GM12801 (cell line): ENCODE results near the gene CRYBG3.

Experiments used
- TF ChIP-seq, protein P1 (sequence below): IDR thresholded peaks from one replicate; pipeline ENCODE4 v1.5.1; 2011; ENCODE audit warnings: control low read depth; ENCODE audit not compliant: insufficient read length; ENCODE audit errors: extremely low read depth

CRYBG3 gene

DNA sequence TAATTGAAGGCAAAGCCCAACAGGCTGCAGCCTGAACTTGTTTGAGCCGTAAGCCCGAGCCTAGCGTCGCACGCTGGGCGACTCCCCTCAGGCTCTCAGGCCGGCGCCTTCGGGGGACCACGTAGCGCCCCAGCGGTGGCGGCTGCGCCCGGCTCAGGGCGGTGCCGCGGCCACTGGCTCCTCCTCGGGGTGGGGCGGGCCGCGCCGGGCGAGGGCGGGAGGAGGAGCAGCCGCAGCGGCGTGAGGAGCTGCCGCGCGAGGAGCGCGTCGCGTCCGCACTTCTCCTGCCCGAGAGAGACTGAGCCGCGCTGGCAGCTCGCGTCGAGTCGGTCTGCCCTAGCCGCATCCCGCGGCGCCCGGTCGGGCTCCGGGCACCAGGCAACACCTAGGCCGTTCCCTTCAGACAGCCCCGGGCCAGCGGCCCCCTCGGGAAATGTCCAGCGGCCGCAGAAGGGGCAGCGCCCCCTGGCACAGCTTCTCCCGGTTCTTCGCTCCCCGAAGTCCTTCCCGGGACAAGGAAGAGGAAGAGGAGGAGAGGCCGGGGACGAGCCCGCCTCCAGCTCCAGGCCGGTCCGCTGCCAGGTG is at the start of gene CRYBG3:
Gene CRYBG3, plus strand, starts transcription at position 238 of the 585 bp plus-strand sequence. Its CDS starts 196 bp downstream, at position 434.
- TF ChIP-seq, protein P1, sequence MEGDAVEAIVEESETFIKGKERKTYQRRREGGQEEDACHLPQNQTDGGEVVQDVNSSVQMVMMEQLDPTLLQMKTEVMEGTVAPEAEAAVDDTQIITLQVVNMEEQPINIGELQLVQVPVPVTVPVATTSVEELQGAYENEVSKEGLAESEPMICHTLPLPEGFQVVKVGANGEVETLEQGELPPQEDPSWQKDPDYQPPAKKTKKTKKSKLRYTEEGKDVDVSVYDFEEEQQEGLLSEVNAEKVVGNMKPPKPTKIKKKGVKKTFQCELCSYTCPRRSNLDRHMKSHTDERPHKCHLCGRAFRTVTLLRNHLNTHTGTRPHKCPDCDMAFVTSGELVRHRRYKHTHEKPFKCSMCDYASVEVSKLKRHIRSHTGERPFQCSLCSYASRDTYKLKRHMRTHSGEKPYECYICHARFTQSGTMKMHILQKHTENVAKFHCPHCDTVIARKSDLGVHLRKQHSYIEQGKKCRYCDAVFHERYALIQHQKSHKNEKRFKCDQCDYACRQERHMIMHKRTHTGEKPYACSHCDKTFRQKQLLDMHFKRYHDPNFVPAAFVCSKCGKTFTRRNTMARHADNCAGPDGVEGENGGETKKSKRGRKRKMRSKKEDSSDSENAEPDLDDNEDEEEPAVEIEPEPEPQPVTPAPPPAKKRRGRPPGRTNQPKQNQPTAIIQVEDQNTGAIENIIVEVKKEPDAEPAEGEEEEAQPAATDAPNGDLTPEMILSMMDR = no peak

DNA sequence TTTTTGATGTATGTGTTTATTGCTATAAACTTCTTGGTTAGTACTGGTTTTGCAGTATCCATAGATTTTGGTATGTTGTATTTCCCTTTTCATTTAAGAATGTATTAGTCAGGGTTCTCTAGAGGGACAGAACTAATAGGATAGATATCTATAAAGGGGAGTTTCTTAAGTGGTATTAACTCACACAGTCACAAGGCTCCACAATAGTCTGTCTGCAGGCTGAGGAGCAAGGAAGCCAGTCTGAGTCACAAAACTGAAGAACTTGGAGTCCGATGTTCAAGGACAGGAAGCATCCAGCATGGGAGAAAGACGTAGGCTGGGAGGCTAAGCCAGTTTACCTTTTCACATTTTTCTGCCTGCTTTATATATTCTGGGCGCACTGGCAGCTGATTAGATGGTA is 48.9 kb upstream of the CRYBG3 start:
- TF ChIP-seq, protein P1 = no peak

DNA sequence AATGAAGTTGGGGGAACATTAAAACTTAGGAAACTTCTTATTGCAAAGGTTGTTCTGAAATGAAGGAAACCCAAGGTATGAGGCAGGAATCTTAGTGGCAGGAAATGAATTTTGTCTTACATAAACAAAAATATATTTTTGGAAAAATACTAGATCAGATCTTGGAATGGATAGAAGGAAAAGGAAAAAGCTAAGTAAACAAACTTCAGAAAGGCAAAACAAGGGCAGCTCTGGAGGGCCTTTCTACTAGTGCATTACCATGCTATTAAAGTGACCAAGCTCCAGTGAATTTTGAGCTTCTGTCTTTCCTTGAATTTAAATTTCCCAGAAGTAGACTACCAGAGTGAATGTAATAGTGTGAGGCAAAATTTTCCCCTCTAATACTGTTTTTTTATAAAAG is 43.7 kb upstream of the CRYBG3 start:
- TF ChIP-seq, protein P1 = no peak

DNA sequence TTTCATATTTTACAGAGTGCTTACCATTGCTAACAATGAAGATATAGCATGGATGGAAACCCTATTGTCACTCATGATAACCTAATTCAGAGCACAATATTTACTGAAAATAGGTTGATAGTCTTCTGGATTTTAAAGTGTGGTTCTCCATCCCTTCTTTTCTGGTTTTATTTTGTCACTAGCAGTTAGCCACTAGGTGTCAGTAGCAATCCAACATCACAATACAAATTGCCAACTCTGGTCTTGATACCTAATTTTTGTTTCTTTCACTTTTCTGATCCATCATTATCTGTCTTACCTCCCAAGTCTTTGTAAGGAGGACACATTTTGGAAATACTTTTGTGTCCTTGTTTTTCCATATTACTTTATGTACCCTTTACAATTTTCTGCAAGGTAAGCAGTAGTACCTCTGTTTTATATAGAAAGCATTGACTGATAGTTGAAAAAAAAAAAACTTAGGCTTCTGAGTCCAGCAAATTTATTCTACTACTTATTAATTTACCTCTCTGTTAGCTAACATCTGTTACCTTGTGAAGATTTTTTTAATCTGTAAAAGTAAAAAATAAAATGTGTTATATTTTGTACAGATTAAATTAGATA is 28.3 kb upstream of the CRYBG3 start:
- TF ChIP-seq, protein P1 = no peak

DNA sequence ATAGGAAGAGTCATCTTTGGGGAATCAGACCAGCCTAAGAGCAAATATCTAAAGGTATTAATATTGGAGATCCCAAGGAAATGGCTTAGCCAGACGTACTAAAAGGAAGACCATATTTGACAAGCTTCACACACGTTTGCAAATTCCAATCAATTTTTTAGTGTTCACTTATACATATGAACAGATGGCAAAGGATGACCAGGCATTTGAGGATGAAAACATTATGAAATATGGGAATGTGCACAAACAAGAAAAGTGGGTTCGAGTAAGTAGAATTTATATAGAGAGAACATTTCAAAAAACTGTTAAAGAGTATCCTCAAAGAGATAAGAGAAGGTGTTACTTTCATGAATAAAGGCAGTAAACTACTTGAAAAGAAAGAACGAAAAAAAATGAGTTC is 25.9 kb upstream of the CRYBG3 start:
- TF ChIP-seq, protein P1 = no peak

DNA sequence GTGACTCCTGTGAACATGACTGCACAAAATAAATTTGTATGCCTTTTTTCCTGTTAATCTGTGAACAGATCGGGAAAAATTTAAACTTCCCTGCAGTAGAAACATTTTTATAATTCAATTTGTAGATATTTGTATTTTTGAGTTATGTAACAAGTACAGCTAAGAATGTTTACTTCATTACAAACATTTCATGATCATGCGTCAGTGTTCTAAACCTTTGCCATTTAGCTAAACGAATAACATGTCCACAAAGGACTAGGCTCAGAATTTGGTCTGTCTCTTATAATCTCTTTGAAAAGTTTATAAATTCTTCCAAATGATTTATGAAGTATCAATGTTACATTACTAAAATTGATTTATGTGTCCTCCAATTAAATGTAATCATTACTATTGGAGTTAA is 17.3 kb upstream of the CRYBG3 start:
- TF ChIP-seq, protein P1 = no peak

DNA sequence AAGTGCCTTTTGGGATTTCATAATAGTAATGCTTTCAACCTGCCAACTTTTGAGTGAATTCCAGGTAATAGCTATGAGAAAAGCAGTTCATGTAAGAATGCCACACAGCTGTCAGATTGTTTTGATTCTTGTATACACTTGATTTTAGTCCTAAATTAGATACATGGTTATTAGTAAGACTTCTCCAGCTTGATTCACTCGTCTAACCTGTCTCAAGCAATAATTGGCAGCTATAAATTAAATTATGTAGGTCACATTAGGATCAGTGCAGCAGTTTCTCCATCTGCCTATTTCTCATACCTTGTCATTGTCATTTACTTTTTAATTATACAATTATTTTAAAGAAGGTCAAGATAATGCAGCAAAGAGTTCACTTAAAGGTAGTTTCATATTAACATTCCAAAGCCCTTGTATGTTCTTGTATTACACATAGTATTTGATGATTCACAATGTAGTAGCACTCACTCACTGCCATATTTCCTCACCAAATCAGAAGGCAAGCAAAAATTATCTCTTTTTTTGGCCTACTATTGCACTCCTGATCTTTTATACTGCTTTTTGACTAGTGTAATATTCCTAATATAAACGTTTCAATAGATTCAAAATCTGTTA is 10.9 kb upstream of the CRYBG3 start:
- TF ChIP-seq, protein P1 = no peak
